Measurements from ENCODE around the gene DOCK11.

GRCh38 chrX:118698516-118699170 lies 203.0 kb downstream of the DOCK11 start:
- TF ChIP-seq EZH2 (IDR thresholded peaks at IDR 0.05; ENCODE audit: borderline replicate concordance, insufficient read depth, low read depth, low read length, poor library complexity, severe bottlenecking), result no peak
- no peak for TF ChIP-seq CTCF (IDR thresholded peaks at IDR 0.05)
